HUDEP-2 (cell line): ENCODE results near the gene COL1A1.

Experiments
- DNase-seq, 76 experiments: peaks; one replicate each; lab custom pipeline; 2025; ENCODE audit not compliant: unreplicated experiment in 76 of 76; lab: John Stamatoyannopoulos, UW

Gene COL1A1

DNA sequence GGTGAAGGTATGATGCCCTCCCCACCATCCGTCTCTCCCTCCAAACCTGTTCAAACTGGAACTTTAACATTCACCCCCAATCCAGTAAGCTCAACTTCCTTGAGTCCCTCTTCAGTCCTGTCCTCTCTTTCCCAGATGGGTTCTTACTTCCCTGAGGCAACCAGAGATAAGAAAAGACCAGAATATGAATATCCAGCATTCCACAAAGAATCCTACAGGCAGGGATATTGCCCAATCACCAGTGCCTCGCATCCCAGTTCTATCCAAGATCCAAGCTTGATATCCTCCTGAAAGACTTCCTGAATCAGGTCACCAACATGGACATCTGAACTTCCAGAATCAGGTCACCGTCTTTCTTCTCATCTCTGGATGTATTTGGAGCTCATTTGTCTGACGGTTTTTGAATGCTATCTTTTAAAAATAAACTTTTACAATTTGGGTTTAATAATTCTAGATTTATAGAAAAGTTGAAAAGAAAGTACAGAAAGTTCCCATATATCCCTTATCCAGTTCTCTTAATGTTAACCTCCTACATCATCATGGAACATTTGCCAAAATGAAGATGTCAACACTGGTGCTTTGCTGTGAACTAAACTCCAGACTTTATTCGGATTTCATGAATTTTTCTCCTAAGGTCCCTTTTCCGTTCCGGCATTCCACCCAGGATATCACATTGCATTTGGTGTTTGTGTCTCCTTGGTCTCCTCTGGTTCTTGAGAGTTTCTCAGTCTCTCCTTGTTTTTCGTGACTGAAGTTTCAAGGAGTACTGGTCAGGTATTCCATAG, 13.7 kb upstream of the COL1A1 start:
- DNase-seq = no peak

DNA sequence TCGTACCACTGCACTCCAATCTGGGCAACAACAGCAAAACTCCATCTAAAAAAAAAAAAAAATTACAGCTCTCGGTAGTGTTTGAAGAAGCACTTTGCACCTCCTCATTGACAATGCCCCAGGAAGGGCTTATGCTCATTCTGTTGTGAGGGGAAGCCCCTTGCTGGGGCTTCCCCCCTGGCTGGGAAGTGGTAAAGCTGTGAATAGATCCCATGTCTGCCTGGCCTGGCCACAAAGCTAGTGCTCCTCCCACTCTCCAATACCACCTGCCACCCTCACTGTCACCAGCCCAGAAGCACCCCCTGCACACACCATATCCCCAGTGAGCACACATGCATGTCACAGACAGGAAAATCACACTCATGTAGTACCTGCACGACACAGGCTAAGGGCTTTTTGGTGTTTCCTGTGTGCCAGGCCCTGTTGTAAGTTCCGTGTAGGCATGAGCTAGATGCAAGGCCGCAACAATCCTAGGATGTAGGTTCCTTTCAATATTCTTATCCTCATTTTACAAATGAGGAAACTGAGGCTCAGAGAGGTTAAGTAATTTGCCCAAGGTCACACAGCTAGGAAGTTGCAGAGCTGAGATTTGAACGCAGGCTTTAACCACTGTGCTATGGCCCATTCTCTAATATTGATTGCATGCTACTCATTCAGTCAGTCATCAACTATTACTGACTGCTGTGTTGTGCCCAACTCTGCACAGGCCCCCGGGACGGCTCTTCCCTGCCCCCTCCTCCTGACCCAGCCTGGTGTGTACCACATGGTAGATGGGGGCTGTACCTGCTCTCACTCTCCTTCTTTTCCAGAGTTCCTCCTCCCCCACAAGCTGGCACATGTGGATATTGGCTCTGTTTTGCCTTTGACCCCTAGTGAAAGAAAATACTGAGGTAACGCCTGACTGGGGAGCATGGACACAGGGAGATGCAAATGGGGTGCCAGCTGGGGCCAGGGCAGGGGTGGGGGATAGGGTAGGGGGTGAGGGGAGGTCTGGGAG, 11.9 kb upstream of the COL1A1 start:
- peak in 2 of 76 experiments; percentile 6 to 10 for DNase-seq

DNA sequence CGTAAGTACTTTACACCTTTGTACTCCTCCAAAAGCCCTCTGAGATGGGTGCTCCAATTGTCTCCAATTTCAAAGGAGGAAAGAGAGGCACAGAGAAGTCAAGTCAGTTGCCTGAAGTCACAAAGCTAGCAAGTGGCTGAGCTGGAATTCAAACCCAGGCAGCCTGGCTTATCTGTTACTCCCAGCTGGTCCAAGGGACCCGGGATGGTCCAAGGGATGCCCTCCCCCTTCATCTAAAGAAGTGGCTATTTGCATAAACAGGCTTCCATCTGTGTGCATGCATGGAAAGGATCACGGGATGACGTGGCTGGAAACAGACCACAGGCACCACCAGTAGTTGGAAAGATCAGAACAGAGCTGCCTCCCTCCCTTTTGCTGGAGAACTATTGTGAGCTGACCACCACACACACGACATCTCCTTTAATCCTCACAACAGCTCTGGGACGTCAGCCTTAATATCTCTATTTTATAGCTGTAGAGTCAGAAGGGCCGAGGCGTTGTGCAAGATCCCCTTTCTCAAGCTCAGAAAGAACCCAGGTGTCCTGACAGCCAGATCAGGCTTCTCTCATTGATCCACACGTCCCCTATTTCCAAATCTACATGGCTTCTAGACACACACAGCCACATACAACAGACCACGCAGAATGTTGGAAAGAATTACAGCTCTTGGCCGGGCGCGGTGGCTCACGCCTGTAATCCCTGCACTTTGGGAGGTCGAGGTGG, 10.9 kb upstream of the COL1A1 start:
- DNase-seq = no peak

GRCh38 chr17:50211249-50212120, 10.1 kb upstream of the COL1A1 start:
- no peak for DNase-seq

GRCh38 chr17:50210240-50211225, 9.1 kb upstream of the COL1A1 start:
- no peak for DNase-seq

GRCh38 chr17:50209472-50210239, 8.2 kb upstream of the COL1A1 start:
- no peak for DNase-seq

GRCh38 chr17:50209133-50209471, 7.7 kb upstream of the COL1A1 start:
- no peak for DNase-seq

GRCh38 chr17:50208611-50209061, 7.2 kb upstream of the COL1A1 start:
- DNase-seq = peak in 73 of 76 experiments; percentile 26 to 93 (median 74)

DNA sequence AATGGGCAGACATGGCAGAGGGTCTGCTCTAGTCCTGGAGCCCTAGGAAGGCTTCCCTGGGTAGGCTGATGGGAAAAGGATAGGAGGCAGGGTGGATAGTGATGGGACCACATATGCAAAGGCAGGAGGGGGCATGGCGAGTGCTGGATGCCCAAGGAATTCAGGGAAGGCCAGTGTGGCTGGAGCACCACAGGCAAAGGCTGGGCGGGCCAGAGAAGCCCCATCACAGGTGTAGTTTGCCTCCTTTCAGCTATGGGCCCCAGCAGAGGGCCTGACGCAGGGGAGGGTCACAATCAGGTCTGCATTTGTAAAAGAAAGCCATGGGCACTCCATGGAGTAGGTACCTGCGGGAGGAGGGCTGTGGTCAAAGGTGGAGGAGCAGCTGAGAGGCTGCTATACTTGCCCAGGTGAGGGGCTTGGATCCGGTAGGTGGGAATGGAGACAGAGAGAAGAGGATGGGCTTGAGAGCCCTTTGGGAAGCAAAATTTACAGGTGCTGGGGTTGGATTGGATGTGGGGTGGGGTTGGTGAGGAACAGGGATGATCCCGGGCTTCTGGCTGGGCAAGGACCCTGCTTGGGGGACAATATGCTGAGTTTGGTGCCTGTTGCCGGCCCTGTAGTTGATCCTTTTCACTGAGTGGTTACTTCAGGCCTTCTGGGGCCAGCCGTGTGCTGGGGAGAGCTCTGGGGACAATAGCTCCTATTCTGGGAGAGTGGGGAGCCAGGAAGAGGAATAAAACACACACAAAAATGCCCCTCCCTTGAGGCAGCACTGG, 6.5 kb upstream of the COL1A1 start:
- no peak for DNase-seq

GRCh38 chr17:50207315-50207714, 5.9 kb upstream of the COL1A1 start:
- DNase-seq = no peak

- DNase-seq = peak in 31 of 76 experiments; percentile 5 to 42 (median 15)
These were observed 5.3 kb upstream of the COL1A1 start for GRCh38 chr17:50206604-50207293.

DNA sequence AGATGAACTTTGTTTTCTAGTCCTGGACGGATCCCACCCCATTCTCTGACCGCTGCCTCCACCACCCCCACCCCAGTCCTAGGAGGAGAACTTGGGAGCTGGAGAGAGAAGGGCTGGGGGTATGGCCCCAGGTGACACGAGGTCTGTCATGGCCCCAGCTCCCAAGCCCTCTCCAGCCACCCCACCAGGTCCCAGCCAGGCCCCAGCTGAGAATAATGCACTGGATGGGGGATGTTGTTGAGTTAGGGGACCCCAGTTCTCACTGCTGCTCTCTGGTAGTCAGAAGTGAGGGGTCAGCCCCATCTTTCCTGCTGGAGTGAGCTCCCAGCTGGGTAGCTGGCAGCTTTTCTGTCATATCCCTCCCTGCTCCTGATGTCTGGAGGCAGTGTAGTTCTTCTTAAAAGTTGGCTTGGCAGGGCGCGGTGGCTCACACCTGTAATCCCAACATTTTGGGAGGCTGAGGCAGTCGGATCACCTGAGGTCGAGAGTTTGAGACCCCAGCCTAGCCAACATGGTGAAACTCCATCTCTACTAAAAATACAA, 4.6 kb upstream of the COL1A1 start:
- no peak for DNase-seq

GRCh38 chr17:50205111-50205962, 3.9 kb upstream of the COL1A1 start:
- DNase-seq = no peak

- no peak for DNase-seq
These were observed 3.0 kb upstream of the COL1A1 start for GRCh38 chr17:50204431-50204830.

DNA sequence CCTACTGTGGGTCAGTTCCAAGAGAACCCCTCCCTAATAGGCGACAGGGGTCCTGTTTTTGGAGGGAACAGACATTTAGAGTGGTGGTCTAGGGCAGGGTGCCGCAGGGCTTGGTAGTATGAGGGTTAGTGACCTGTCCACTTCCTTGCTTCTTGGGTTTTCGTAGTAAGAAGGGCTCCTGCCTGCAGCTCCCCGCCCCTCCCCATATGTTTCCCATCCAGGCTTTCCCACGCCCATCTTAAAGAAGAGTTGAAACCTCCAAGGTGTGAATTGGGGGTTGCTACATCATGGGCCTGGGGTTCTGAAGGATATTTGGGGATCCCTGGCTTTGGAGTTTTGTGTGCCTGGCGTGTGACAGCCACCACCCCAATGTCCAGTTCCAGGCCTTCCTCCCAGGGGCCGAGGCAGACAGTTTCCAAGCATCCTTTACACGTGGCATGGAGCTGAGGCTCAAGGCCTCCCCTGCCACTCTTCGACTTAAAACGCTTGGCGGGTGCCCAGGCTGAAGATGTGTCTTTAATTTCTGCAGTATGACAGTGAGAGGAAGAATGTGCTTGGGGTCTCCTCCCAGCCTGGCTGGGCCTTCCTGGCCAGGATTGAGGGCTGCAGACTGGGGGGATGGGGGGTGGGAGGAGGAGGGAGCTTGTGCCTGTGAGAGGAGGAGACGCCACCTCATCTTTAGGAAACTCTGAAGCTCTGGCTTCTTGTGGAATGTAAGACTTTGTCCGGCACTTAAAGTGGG, 2.3 kb upstream of the COL1A1 start:
- no peak for DNase-seq
